ENCODE measurements around the gene TOMM6. TPM values are rescaled to one million over a fixed set of nuclear protein-coding genes. Genes with fewer than 3 reads are reported as not detected.
A peak's percentile ranks its signal among the peaks of the same experiment; 100 is the strongest.

The TOMM6 gene
- total RNA-seq, 1 experiment from 2014 or later: 197 TPM

DNA sequence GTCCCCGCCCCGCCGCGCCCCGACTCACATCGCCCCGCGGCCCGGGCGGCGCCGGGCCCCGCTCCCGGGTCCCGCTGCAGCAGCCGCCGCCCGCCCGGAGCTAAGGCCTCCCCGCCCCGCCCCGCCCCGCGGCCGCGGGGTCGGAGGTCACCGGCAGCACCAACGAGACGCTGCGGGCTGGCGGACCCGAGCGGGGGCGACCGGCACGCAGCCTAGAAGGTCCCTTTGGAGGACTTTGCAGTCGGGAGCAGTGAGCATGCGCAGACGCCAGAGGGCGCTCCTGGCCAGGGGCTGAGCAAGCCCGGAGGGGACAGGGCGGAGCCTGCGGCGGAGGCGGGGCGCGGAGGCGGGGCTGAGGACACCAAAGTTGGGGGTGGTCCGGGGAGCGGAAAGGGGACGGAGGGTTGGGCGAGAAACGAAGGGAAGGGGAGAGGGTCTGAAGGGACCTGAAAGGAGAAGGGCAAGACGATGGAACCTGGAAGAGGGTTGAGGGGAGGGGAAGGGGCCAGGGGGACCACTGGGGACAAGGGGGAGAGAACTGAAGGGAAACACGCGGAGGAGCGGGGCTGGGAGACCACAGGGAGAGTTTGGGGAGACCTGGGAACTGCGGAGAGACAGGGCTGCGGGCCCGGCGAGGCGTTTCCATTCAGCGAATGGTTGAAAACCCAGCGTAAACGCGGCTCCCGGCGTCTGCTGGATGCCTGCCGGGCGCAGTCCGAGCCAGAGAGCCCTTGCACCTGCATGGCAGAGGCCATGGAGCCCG, 7.5 kb upstream of the TOMM6 start, which contains the start of gene FRS3:
Gene FRS3 (minus strand): TSS at position 113 of the 763 bp plus-strand sequence. CDS start 2,913 bp downstream, outside the sequence.
- CTCF ChIA-PET: interaction anchor here (0.6 to 0.7 kb wide), 3 partner anchors 71 to 553 kb away, joined by 3 to 7 read pairs (median 4); no protein-coding TSS in a partner anchor
- POLR2A ChIA-PET (ENCODE audit: low non-redundant PET): interaction anchor here (0.6 kb wide), 1 partner anchor 1150 kb away, joined by 3 read pairs; no protein-coding TSS in a partner anchor
- TF ChIP-seq, protein P1, sequence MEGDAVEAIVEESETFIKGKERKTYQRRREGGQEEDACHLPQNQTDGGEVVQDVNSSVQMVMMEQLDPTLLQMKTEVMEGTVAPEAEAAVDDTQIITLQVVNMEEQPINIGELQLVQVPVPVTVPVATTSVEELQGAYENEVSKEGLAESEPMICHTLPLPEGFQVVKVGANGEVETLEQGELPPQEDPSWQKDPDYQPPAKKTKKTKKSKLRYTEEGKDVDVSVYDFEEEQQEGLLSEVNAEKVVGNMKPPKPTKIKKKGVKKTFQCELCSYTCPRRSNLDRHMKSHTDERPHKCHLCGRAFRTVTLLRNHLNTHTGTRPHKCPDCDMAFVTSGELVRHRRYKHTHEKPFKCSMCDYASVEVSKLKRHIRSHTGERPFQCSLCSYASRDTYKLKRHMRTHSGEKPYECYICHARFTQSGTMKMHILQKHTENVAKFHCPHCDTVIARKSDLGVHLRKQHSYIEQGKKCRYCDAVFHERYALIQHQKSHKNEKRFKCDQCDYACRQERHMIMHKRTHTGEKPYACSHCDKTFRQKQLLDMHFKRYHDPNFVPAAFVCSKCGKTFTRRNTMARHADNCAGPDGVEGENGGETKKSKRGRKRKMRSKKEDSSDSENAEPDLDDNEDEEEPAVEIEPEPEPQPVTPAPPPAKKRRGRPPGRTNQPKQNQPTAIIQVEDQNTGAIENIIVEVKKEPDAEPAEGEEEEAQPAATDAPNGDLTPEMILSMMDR (conservative IDR thresholded peaks at IDR 0.05; ENCODE audit: low read depth, low read length): peak; percentile 95
- no peak for TF ChIP-seq EZH2 (IDR thresholded peaks at IDR 0.05; ENCODE audit: borderline replicate concordance, low read depth, low read length, poor library complexity, severe bottlenecking)
- H3K27me3 ChIP-seq (replicated peaks; ENCODE audit: insufficient read depth, low read depth, low read length, poor library complexity): no peaks in the 10 kb centered on the region
- H3K27ac ChIP-seq (ENCODE audit: low read depth, low read length, poor library complexity, severe bottlenecking): peak within 1 kb of the TSS; percentile 53
- peak; percentile 96 for DNase-seq (ENCODE audit: low spot score)
- H3K9me3 ChIP-seq (ENCODE audit: low read depth, low read length, poor library complexity, severe bottlenecking): no peaks in the 10 kb centered on the region
- peak within 1 kb of the TSS; percentile 81 for H3K4me3 ChIP-seq (ENCODE audit: low read depth, low read length, poor library complexity, severe bottlenecking)
- intact Hi-C loops (cut with micrococcal nuclease; ENCODE audit: unreplicated experiment): loop anchor here (1.0 to 10.0 kb wide), 5 partner anchors 75 to 437 kb away; partner anchors contain the start of gene MRPS10
- peaks cover 13% of the 10 kb centered on the region for H3K36me3 ChIP-seq (ENCODE audit: insufficient read depth, low read length, poor library complexity, severe bottlenecking)
- BruUV-seq (replicated peaks): no TSS peak
- peaks cover 17% of the 10 kb centered on the region for H3K4me1 ChIP-seq (ENCODE audit: insufficient read depth, low read length, poor library complexity, severe bottlenecking)

DNA sequence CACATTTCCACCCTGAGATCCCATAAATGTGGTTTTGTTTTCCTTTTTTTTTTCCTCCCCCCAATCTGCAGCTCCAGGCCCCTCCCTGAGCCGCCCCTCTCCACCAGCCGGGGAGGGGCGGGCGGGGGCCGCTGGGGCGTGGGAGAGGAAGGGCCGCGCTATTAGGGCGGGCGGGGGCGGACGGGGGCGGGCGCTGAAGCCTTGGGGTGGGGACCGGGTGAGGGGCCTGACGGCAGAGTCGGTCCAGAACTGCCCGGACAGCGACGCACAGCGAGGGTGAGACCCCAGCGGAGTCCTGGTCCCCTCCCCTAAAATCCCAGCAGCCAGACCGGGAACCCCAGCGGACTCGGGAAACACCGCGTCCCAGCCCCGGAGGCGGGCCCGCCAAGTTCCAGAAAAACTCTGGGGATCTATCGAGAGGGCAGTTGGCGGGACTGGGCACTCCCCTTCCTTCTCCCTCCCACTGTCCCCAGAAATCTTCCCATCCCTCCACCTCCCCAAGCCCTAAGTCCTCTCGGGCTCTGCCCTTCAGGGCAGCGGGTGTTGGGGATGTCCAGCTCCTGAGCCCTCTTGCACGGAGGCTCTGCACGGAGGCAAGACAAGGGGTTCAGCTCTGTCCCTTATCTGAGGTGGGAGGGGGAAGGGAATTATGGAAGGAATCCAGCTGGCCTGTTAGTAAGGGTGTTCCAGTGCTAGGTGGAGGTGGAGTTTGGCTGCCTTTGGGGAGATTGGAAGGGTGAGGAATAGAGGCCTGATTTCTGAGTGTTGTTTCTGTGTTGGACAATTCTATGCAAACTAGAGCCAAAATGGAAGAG, 6.7 kb upstream of the TOMM6 start, which contains the start of gene PRICKLE4:
Gene PRICKLE4 (plus strand): TSS at position 232 of the 815 bp plus-strand sequence. CDS start 2,692 bp downstream, outside the sequence.
- TF ChIP-seq EZH2 (IDR thresholded peaks at IDR 0.05; ENCODE audit: borderline replicate concordance, low read depth, low read length, poor library complexity, severe bottlenecking): no peak
- TF ChIP-seq, protein P1 (conservative IDR thresholded peaks at IDR 0.05; ENCODE audit: low read depth, low read length): no peak
- BruUV-seq (replicated peaks): no TSS peak
- POLR2A ChIA-PET (ENCODE audit: low non-redundant PET): no interaction called here
- Histone ChIP-seq H3K4me3 (ENCODE audit: low read depth, low read length, poor library complexity, severe bottlenecking) (peak within 1 kb of the TSS; percentile 81), H3K27me3 (replicated peaks; ENCODE audit: insufficient read depth, low read depth, low read length, poor library complexity) (no peaks in the 10 kb centered on the region), H3K27ac (ENCODE audit: low read depth, low read length, poor library complexity, severe bottlenecking) (peak within 1 kb of the TSS; percentile 53), H3K4me1 (ENCODE audit: insufficient read depth, low read length, poor library complexity, severe bottlenecking) (peaks cover 18% of the 10 kb centered on the region), H3K36me3 (ENCODE audit: insufficient read depth, low read length, poor library complexity, severe bottlenecking) (peaks cover 6% of the 10 kb centered on the region), H3K9me3 (ENCODE audit: low read depth, low read length, poor library complexity, severe bottlenecking) (no peaks in the 10 kb centered on the region)
- DNase-seq (ENCODE audit: low spot score): peak; percentile 17
- intact Hi-C loops (cut with micrococcal nuclease; ENCODE audit: unreplicated experiment): loop anchor here (1.0 to 2.0 kb wide), 3 partner anchors 264 to 437 kb away; partner anchors contain the start of gene MRPS10
- CTCF ChIA-PET: interaction anchor here (0.5 to 1.6 kb wide), 4 partner anchors 113 to 552 kb away, joined by 3 to 7 read pairs (median 6); no protein-coding TSS in a partner anchor

DNA sequence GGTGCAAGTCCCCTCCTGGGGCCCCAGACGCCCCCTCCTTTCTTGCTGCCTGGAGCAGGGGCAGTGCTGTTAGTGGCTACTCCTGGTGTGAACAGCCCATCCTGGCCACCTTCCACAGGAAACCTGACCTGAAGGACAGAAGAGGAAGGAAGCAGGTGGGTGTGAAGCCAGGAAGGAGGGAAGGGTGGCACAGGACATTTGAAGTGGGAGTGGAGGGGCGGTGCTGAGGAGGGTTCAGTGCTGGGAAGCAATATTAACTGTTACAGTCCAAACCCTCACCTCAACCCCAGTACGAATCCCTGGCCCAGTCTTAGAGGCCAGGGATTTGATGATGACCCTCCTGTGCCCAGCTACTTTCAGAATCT, 6.1 kb upstream of the TOMM6 start:
- Histone ChIP-seq H3K9me3 (ENCODE audit: low read depth, low read length, poor library complexity, severe bottlenecking) (no peaks in the 10 kb centered on the region), H3K27ac (ENCODE audit: low read depth, low read length, poor library complexity, severe bottlenecking) (no peak overlapping the region), H3K36me3 (ENCODE audit: insufficient read depth, low read length, poor library complexity, severe bottlenecking) (peaks cover 6% of the 10 kb centered on the region), H3K4me3 (ENCODE audit: low read depth, low read length, poor library complexity, severe bottlenecking) (peak overlapping the region; percentile 81), H3K27me3 (replicated peaks; ENCODE audit: insufficient read depth, low read depth, low read length, poor library complexity) (no peaks in the 10 kb centered on the region), H3K4me1 (ENCODE audit: insufficient read depth, low read length, poor library complexity, severe bottlenecking) (peaks cover 22% of the 10 kb centered on the region)
- BruUV-seq (replicated peaks): no TSS peak
- CTCF ChIA-PET: interaction anchor here (1.6 kb wide), 1 partner anchor 413 kb away, joined by 5 read pairs; no protein-coding TSS in a partner anchor
- intact Hi-C loops (cut with micrococcal nuclease; ENCODE audit: unreplicated experiment): loop anchor here (2.0 kb wide), 2 partner anchors 263 to 385 kb away; no protein-coding TSS in a partner anchor
- POLR2A ChIA-PET (ENCODE audit: low non-redundant PET): no interaction called here
- TF ChIP-seq, protein P1 (conservative IDR thresholded peaks at IDR 0.05; ENCODE audit: low read depth, low read length): no peak
- TF ChIP-seq EZH2 (IDR thresholded peaks at IDR 0.05; ENCODE audit: borderline replicate concordance, low read depth, low read length, poor library complexity, severe bottlenecking): no peak
- no peak for DNase-seq (ENCODE audit: low spot score)

Measured in A673 (cell line).